Stimulated activated CD4-positive, alpha-beta T cell treated with anti-CD3 and anti-CD28 coated beads, Interleukin-1b, Interleukin-23, amount 100 ng/mL, for 4 hours (primary cell): Measurements from ENCODE around the gene CCDC152.
"Not testable (repeated sequence)": the region's sequence is repeated elsewhere in the genome, so short reads cannot be mapped to it uniquely, and the experiment has no call there.

Experiments
- DNase-seq, 2 donors: peaks; one replicate each; pipeline ENCODE4 v3.0.0-alpha.2; 2020; ENCODE audit warnings: low read depth in 2 of 2

Gene CCDC152, protein sequence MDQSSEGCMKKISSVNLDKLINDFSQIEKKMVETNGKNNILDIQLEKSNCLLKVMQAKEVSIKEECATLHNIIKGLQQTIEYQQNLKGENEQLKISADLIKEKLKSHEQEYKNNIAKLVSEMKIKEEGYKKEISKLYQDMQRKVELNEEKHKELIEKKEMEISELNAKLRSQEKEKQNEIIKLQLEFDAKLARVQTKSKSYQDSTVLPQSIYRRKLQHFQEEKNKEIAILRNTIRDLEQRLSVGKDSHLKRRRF

DNA sequence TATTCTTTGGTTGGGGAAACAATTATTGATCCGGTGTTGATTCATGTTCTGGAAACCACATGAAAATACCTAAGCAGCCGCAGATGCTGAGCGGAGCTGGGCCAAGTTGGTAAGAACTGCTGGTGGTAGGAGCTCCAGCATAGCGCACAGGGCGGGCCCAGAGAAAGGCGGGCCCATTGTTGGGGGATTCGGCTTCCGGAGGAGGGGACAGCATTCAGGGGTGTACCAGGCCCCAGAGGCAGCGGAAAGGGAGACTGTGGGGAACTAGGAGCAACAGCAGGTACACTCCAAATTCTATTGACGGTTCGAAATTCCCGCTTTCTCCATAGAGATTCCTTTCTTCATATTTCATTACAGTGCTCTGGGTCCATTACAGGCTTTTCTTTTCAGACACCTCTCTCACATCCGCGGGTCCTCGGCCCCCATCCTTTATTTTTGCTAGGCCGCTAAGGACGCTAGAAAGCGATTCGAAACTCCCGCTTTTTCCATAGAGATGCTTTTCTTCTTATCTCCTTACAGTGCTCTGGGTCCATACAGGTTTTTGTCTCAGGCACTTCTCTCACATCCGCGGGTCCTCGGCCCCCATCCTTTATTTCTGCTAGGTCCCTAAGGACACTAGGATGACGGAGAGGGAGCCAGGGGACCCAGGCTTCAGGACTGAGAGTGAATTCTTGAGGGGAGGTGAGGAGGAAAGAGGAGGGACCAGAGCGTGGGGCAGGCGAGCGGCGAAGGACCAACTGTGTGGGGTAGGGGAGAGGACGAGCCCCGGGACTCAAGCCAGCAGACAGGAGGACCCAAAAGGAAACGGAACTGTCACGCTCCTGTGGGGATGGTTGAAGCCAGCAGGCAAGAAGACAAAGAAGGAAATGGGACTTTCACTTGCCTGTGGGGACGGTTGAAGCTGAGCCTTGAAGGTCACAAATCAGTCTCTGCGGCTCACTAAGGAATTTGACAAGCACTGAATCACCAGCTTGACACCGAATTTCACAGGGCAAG lies at the start of gene CCDC152:
TSS of gene CCDC152 (plus strand) at position 213 of the 996 bp plus-strand sequence. CDS start 2,304 bp downstream, outside the sequence.
- peak; percentile 31 to 42 for DNase-seq

DNA sequence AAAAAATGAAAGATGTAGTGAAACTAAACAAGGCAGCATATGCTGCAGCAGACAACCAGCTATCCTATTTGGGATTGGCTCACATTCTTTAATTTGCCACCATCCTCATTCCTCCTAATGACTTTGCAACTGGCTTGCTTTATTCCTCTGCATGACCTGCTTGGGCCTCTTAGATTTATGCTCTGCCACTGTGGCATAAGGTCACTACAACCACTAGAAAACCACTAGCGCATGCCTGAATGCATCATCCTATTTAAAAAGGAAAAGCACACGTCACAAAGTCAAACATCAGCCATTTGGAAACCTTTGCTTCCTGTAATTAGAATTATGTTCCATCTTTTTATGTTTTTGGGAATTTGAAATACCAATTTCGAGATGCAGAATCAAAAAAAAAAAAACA lies 40.8 kb upstream of the CCDC152 start:
- DNase-seq, result no peak

DNA sequence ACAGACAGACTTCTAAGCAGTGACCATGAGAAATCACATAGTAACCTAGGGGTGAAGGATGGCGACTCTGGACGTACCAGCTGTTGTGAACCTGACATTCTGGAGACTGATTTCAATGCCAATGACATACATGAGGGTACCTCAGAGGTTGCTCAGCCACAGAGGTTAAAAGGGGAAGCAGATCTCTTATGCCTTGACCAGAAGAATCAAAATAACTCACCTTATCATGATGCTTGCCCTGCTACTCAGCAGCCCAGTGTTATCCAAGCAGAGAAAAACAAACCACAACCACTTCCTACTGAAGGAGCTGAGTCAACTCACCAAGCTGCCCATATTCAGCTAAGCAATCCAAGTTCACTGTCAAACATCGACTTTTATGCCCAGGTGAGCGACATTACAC lies 38.0 kb upstream of the CCDC152 start:
- no peak for DNase-seq

DNA sequence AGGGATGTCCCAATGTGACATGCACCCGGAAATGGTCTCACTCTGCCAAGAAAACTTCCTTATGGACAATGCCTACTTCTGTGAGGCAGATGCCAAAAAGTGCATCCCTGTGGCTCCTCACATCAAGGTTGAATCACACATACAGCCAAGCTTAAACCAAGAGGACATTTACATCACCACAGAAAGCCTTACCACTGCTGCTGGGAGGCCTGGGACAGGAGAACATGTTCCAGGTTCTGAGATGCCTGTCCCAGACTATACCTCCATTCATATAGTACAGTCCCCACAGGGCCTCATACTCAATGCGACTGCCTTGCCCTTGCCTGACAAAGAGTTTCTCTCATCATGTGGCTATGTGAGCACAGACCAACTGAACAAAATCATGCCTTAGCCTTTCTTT lies 37.6 kb upstream of the CCDC152 start:
- no peak for DNase-seq

DNA sequence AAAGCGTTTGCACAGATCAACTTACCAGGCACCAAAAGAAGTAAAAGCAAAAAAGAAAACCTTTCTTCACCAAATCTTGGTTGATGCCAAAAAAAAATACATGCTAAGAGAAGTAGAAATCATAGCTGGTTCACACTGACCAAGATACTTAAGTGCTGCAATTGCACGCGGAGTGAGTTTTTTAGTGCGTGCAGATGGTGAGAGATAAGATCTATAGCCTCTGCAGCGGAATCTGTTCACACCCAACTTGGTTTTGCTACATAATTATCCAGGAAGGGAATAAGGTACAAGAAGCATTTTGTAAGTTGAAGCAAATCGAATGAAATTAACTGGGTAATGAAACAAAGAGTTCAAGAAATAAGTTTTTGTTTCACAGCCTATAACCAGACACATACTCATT lies 36.4 kb upstream of the CCDC152 start:
- no peak for DNase-seq

DNA sequence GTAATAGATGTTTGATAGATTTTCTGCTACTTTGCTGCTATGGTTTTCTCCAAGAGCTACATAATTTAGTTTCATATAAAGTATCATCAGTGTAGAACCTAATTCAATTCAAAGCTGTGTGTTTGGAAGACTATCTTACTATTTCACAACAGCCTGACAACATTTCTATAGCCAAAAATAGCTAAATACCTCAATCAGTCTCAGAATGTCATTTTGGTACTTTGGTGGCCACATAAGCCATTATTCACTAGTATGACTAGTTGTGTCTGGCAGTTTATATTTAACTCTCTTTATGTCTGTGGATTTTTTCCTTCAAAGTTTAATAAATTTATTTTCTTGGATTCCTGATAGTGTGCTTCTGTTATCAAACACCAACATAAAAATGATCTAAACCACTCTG lies 35.1 kb upstream of the CCDC152 start:
- no peak for DNase-seq

DNA sequence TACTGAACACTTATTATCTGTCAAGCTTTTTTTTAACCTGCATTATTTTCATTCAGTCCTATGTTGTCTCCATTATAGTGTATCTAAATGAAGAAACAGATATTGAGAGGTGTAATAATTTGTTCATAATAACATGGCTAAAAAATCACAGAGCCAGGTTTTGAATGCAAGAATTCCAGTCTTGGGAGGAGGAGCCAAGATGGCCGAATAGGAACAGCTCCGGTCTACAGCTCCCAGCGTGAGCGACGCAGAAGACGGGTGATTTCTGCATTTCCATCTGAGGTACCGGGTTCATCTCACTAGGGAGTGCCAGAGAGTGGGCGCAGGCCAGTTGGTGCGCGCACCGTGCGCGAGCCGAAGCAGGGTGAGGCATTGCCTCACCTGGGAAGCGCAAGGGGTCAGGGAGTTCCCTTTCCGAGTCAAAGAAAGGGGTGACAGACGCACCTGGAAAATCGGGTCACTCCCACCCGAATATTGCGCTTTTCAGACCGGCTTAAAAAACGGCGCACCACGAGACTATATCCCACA lies 22.0 kb upstream of the CCDC152 start:
- DNase-seq, result not testable (repeated sequence)

DNA sequence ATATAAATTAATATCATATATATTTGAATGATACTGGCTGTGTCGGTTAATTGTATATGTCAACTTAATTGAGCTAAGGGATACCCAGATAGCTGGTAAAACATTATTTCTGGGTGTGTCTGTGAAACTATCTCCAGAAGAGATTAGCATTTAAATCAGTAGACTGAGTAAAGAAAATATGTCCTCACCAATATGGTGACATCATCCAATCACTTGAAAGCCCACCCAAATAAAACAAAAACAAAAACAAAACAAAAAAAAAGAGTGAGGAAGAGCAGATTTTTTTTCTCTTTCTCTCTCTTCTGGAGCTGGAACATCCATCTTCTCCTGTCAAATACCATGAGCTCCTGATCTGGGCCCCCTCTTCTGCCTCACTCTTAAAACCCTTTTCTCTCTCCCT lies 15.7 kb upstream of the CCDC152 start:
- no peak for DNase-seq

DNA sequence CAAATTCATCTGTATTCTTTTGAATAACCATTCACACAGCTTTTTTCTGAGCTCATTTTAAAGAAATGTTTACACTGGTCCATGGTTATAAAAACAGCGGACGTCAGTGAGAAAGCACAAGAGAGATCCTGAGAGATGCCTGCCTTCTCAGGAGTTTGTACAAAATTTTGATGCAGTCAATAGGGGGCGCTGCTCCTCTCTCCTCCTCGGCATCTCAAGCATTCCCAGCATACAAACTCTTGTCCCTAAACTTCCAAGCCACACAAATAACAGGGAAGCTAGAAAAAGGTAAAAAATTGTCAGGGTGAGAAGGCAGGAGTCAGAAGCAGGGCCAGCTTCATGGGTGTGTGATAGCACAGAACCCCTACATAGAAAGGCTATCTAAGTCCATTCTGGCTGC lies 11.2 kb upstream of the CCDC152 start:
- no peak for DNase-seq

DNA sequence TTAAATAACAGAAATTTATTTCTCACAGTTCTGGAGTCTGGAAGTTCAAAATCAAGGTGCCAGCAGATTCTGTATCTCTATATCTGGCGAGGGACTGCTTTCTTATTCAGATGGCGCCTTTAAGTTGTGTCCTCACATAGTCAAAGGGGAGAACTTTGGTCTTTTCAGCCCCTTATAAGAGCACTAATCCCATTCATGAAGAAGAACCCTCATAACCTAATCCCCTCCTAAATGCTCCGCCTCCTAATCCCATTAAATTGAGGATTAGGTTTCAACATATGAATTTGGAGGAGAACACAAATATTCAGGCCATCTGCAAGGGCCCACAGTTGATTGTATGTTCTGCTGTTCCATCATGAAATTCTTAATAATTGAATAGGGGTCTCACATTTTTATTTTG lies 10.8 kb upstream of the CCDC152 start:
- no peak for DNase-seq

DNA sequence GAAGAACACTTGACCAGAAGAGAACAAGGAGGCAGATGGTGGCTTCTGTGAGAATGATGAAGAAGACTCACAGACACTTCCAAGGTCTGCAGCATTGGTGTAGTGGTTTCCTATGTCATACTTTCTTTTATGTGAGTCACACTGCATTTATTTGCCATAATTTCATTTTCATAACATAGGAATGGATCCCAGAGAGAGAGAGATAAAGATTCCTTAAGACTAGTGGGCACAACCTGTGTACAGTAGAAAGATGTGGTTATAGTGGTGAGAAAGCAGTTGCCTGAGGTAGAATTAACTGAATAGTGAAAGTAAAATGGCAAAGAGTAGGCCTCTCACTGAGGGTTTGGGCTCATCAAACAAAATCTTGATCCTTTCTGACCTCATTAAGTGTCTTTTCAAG lies 7.6 kb upstream of the CCDC152 start:
- DNase-seq, result no peak

DNA sequence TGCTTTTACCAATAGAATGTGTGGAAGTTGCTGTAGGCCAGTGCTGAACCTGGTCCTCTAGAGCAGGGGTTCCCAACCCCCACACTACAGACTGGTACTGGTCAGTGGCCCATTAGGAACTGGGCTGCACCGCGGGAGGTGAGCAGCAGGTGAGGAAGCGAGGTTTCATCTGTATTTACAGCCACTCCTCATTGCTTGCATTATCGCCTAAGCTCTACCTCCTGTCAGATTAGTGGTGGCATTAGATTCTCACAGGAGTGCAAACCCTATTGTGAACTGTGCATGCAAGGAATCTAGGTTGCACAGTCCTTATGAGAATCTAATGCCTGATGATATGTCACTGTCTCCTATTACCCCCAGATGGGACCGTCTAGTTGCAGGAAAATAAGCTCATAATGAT lies 6.1 kb upstream of the CCDC152 start:
- DNase-seq, result no peak

DNA sequence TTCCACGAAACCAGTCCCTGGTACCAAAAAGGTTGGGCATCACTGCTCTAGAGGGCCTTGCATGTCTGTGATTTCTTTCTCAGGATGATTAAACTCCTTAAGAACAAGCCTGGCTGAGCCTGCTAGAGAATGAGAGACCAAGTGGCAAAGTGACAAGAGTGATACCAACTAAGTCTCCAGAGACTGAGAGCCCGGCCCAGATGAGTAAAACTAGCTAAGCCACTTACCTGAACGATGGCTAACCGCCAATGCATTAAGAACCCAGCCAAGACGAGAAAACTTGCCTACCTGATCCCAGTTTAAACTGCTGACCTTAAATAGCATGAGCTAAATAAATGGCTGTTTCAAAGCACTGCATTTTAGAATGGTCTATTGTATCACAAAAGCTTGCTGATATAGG lies 5.6 kb upstream of the CCDC152 start:
- DNase-seq, result no peak

DNA sequence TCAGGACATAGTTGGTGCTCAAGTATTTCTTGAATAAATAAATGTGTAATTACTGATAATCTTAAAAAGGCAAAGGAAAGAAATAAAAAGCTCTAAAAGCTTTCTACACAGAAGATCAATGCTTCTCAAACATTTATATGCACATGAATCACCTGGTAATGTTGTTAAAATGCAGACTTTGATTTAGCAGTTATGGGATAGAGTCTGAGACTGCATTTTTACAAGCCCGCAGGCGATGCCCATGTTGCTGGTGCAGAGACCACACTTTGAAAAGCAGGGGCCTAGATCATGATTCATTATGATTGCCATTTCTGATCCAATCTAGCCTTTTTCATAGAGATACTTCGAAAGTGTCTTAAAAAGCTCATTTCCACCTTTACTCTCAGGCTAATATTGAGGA lies 3.5 kb upstream of the CCDC152 start:
- no peak for DNase-seq

DNA sequence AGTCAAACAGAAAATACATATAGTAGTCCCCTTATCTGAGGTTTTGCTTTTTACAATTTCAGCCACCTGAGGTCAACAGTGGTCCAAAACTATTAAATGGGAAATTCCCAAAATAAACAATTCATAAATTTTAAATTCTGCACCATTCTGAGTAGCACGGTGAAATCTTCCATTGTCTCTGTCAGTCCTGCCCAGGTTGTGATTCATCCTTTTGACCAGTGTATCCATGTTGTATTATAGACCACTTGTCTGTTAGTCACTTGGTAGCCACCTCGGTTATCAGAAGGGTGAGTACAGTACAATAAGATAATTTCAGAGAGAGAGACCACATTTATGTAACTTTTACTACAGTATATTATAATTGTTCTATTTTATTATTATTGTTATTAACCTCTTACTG lies 2.8 kb downstream of the CCDC152 start:
- no peak for DNase-seq

DNA sequence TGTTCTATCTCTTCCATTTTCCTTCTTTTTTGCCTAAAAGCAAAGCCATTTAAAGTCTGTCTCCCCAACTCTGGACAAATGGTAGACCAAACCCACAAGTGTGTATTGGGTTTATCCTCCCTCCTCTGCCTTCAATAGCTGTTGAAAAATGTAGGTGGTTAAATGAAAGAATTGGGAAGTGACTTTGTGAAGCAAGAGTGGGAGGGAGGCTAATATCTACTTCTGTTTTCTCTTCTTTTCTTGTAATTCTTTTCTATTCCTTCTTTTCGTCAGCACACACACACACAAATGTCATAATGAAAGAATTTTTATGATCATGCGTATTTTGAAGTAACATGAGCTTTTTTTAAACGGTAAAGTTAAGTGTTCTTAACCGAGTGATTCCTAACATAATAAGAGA lies 3.8 kb downstream of the CCDC152 start:
- no peak for DNase-seq

DNA sequence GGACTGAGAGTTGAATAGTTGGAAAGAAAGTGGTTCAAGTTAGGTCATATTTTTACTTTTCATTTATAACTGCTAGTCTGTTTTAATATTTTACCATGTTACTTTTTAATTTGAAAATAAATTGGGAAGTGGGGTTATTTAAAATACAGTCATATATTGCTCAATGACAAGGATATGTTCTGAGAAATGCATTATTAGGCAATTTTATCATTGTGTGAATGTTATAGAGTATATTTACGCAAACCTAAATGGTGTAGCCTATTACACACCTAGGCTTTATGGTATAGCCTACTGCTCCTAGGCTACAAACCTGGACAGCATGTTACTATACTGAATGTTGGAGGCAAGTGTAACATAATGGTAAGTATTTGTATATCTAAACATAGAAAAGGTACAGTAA lies 5.2 kb downstream of the CCDC152 start:
- no peak for DNase-seq

DNA sequence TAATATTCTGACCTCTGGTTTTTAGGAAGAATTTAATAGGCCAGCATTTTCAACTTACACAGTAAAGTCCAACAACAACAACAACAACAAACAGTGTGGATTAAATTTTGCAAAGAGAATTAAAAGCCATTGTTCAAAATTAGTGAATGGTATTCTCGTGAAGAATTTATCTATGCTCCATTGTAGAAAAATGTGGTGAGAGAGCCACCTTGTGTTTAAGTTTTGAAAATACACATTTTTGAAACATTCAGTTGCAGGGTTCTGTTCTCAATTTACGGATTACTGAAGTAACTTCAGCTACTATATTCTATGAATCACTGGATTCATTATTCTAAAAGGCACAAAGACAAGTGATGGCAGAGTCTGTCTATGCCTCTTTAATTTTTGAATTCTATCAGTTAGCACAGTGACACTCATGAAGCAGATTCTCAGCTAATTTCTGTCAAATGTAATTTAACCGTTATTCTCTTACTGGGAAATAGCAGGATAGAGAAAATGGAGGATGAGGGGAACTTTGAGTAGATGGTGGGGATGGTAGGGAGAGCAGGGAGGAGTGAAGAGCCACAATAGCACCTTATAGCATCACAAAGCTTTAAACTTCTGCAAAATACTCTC lies 11.0 kb downstream of the CCDC152 start:
- DNase-seq, result no peak

DNA sequence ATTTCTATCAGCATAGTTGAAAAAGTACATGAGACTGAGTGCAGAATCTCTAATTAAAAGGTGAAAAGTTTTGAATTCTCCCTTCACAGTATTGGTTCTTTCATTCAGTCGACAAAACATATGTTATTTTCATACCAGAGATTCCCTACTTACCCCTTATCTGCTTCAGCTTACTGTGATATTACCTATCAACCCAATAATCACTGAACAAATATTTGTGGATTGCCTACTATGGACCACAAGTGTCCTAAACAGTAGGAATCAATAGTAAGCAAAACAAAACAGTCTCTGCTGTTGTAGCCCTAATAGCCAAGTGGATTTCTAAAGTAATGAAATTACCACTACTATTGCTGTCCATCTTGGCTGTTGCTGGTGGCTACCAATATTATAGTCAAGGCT lies 11.5 kb downstream of the CCDC152 start:
- DNase-seq, result no peak

DNA sequence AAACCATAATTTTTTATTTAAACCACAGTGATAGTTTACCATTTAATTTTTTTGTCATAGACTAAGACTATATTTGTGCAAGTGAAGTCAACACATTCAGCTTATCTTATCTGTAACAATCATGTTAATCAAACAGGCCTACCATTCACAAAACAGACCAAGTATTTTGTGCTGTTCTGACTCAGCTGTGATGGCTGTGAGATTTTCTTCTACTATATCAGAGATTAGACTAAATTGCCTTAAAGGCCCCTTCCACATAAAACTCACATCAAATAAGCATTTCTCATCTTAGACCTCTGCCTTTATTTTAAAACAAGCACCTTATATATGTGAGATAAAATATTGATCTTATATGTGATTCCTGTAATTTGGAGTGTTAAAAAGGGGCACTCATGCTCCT lies 13.4 kb downstream of the CCDC152 start:
- no peak for DNase-seq

DNA sequence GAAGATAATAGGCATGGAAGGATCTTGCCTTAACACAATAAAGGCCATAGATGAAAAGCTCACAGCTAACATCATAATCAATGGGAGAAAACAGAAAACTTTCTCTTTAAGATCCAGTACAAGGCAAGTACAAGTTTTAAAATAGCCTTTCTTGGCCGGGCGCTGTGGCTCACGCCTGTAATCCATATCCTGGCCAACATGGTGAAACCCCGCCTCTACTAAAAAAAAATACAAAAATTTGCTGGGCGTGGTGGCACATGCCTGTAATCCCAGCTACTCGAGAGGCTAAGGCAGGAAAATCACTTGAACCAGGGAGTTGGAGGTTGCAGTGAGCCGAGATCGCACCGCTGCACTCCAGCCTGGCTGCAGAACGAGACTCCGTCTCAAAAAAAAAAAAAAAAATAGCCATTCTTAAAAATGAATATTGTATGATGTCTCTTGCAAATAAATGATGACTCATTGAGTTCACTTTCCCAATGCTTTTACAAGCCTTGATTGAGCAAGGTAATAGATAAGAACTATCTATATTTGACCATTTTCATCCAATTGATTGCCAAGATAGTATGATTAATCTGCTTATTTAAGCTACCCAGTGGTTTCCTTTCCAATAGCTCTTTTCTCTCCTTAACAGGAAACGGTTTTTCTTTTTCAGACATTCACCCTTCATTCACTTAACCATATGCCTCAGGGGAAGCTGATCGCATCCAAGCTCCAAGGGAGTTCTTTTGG lies 15.8 kb downstream of the CCDC152 start:
- no peak for DNase-seq

DNA sequence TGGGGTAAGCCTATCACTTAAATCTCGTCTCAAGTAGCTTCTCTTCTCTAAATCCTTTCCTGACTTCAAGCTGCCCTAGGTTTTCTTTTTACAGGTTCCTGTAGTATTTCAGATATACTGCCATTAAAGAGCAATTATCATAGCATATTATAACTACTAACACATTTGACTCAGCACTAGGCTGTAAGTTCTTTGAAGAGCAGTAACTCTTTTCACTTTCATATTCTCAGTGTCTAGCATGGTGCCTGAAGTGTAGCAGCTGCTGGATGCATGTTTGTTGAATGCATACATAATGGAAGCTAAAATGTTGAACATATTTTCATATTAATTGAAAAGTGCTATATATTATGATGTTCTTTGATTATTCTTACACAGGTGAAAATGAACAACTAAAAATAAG lies 22.5 kb downstream of the CCDC152 start:
- no peak for DNase-seq
